Measurements from ENCODE around the gene SMIM14.
"Not testable (repeated sequence)": the region's sequence is repeated elsewhere in the genome, so short reads cannot be mapped to it uniquely, and the experiment has no call there.

SMIM14 gene

DNA sequence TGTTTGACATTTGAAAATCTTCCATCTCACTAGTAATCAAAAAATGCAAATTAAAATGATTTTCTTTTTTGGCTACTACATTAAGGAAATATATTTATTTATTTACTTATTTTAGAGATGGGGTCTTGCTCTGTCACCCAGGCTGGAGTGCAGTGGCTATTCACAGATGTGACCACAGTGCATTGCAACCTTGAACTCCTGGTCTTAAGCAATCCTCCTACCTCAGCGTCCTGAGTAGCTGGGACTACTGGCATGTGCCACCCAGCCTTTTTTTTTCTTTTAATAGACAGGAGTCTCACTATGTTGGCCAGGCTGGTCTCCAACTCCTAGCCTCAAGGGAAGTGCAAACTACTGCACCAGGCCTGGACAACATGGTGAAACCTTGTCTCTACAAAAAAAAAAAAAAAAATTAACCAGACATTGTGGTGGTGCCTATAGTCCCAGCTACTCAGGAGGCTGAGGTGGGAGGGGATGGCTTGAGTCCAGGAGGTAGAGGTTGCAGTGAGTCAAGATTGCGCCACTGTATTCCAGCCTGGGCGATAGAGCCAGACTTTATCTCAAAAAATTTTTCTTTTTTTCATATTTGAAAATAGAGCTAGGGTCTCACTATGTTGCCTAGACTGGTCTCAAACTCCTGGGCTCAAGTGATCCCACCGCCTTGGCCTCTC is 4.4 kb upstream of the SMIM14 start:
- no peak for DNase-seq

DNA sequence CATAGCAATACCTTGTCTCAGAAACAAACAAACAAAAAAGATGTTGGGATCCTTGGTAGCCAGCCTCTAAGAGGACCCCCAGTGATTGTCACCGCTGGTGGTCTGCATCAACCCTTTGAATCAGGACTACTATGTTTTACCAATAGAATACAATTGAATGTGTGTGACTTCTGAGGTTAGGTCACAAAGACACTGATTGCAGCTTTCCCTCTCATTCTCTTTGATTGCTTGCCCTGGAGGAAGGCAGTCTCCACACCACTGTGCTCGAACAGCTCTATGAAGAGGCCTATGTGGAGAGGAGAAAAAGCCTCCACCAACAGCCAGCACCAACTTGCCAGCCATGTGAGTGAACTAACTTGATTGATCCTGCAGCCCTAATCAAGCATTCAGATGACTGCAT is 2.8 kb upstream of the SMIM14 start:
- no peak for DNase-seq

DNA sequence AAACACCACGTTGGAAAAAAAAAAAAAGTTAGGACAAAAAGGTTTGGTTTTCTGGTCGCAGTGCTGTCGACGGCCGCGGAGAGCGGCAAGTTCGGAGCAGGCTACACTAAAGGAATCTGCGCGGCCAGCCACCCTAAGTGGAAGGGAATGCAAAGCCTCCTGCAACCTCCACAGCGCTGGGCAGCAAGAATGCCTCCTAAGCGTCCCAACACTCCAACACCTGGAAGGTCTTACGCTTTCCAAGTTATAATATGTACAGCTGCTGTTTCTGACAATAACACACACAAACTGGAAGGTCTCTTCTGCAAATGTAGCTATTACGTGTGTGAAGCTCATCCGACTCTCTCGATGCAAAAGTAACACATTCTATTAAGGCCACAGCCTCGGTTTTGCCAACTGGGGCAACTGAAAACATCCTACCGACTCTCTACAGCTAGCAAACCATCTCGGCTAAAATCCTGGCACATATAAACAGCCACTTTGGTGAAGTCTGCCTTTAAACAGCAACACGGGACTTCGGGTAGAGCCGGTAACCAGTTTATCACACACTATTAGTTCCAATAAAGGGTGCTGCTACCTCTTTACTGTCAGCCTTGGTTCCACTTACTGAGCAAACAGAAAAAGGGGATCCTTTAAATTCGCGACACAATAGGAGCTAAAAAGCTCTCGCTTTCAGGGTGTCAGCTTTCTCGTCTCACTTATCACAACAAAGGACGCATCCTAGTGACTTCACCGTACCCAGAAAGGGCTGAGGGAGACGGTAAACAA is 895 bp downstream of the SMIM14 start:
- DNase-seq, result peak; percentile 84

DNA sequence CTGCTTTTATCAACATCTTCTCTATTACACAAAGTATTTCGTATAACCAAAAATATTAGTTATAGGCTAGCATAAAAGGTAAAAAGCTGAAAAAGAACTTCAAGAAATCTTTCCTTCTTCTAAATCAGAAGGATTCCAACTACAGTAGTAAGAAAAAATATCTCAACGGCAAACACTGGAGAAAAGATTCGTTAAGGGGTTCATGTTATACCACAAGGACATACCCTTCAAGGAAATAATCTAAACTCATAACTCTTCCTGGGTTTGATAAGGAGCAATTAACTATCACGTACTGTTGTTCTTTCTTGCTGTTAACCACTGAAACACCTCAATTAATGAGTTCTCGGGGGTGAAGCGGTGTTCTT is 1.5 kb downstream of the SMIM14 start:
- DNase-seq, result no peak

DNA sequence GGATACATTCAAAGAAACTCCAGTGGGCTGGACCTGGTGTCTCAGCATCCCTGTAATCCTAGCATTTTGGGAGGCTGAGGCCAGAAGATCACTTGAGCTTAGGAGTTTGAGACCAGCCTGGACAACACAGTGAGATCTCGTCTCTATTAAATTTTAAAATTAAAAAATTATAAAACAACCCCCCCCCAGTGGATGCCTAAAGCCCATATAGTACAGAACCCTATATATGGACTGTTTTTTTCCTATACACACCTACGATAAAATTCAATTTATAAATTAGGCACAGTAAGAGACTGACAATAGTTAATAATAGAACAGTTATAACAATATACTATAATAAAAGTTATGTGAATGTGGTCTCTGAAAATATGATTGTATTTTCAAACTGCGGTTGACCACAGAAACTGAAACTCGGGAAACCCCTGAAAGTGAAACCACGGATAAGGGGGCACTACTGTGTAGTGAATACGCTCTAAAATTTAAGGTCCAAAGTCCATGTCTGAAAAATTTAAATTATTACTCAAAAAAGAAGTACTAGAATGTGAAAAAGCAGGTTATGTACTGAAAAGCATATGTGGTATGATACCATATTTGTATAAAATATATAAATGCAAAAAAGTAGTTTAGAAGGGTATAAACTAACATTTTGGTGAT is 2.0 kb downstream of the SMIM14 start:
- no peak for DNase-seq

DNA sequence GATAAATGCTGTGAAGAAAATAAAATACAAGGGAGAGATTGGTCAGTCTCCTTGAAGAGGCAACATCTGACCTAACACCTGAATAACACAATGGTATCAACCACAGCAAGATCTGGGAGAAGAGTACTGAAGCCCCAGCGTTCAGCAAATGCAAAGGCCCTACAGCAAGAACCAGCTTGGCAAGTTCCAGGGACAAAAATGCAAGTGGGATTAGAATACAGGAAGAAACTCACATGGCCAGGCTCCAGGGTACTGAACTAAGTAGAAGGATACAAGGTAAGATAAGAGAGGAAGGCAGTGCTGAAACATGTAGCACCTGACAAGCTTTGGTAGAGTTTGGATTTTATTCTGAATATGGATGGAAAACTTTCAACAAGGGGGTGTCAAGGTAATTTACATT is 3.6 kb downstream of the SMIM14 start:
- peak; percentile 85 for DNase-seq

DNA sequence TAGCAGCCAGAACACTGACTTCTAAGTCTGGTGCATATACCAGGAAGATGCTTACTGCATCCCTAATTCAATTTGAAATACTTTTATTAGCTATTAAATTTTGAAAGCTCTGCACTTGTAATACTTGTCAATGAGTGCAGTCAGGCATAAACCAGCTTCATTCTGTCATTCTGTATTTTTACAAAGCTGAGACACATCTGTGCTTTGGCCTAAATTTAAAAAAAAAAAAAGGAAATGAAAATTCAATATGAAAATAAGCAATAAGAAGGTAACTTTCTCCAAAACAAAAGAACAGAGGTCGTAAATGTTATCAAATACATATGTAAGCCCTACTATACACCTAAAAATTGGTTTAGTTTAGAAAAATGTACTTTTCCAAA is 7.0 kb downstream of the SMIM14 start:
- DNase-seq, result no peak

DNA sequence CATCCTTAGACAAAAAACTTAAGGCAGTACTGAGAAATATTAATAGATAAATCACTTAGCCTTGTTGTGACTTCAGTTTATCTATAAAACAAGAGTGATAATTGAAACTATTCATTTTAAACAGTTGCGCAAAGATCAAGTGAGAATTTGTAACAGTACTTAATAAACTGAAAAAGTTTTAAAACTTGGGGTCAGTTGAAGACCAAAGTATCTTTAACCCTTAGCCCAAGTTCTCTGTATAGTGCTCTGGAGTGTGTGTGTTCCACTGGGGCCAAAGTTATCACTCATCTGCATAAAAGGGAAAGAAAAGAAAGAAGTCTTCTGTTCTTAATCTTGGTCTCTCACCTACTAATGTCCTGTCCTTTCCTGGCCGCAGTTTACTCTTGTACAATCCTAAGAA is 11.3 kb downstream of the SMIM14 start:
- no peak for DNase-seq

DNA sequence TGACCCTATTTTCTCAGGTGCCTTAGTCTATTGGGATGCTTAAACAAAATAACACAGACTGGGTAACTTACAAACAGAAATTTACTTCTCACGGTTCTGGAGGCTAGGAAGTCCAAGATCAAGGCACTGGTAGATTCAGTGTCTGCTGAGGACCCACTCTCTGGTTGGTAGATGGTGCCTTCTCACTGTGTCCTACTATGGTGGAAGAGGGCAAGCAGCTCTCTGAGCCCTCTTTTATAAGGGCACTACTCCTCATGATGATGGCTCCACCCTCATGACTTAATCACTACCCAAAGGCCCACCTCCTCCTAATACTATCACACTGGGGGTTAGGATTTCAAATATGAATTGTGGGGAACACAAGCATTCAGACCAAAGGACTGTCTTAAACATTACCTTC is 11.8 kb downstream of the SMIM14 start:
- no peak for DNase-seq

DNA sequence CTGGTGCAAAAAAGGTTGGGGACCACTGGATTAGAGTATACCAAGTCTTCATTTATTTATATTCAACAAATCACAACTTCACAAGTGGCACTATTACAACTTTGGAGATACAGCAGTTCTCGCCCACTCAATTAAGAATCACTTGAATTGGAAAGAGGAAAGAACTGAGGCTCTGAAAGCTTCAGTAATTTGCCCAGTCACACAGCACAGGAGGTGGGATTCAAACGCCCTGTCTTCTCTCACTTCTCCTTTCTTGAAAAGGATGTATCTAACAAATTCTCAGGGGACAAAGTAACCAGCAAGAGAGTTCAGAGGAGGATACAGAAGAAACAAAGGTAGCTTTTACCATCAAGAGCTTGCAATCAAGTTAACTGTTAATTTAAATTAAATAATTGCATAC is 12.4 kb downstream of the SMIM14 start:
- DNase-seq, result no peak

DNA sequence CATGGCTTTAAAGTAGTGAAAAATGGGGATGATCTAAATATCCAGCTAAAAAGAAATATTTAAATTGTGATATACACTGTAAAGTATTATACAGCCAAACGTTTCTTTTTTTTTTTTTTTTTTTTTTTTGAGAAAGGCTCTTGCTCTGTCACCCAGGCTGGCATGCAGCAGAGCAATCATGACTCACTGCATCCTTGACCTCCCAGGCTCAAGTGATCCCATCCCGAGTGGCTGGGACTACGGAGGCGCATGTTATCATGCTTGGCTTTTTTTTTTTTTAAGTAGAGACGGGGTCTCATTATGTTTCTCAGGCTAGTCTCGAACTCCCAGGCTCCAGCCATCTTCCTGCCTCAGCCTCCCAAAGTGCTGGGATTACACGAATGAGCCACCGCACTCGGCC is 17.1 kb downstream of the SMIM14 start:
- peak; percentile 96 for DNase-seq

DNA sequence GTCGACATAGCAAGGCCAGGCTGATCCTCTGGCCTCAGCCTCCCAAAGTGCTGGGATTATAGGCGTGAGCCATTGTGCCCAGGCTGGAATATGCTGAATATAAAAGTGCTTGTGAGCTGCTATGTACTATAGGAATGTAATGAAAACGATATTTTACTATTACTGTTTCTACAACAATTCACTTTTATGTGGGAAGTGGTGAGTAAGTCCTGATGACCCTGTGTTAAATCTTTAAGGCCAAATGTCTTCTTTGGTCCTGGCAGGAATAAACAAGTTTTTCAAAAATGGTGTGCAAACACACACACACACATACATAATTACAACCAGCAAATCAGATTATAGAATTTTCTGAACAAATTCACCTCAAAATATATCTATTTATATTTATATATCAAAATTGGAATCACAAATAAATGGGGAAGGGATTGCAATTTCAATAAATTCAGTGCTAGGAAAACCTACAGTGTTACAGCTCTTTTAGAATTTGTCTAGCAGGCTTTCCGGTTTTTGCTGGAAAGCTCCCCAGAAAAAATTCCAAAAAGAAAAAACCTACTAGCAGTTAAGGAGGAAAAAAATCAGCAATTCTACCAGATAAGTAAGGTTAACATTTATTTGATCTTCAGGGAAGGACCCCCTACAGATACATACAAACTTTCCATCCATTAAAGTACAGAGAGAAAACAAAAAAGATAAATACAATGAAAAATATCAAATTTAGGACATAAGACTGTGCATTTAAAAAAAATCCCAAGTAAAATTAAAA is 17.9 kb downstream of the SMIM14 start:
- no peak for DNase-seq

DNA sequence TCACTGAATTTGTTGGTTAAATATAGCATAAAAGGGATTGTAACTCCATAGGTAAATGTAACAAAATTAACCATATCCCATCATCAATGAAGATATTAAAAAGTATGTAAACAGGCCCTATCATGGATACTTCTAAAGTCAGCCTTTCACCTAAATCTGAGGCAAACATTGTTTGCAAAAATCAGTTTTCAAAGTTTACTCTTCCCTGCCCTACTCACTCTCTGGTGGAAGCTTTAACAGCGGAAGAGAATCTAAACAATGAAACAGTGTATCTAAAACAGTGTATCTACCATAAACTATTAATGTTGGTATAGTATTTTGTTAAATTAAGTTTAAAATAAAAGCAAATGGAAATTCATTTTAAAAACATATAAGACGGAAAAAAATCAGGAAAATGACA is 21.1 kb downstream of the SMIM14 start:
- DNase-seq, result no peak

DNA sequence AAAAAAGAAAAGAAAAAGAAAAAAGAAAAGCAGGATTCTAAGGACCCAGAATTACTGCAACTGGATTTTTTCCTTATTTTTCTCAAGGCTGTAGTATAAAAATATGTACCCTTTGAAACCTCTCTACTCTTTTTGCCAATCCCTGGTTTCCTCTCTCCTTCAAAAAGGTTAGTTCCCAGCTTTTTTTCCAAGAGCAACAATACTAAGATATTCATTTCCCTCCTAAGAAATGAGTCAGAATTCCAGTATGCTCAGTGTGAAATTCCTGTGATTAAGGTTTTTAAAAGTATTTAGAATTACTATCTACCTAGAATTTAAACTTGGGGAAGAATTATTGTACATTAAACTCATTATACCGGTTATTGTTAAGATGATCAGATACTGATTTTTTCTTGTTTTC is 22.0 kb downstream of the SMIM14 start:
- DNase-seq, result no peak

DNA sequence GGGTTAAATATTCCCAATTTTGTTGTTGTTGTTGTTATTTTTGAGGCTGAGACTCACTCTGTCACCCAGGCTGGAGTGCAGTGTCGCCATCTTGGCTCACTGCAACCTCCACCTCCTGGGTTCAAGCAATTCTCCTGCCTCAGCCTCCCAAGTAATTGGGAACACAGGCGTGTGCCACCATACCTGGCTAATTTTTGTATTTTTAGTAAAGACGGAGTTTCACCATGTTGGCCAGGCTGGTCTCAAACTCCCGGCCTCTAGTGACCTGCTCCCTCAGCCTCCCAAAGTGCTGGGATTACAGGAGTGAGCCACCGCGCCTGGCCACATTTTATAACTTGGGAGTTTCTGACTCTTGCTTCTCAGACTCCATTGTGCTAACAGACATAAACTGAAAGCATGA is 22.6 kb downstream of the SMIM14 start:
- DNase-seq, result not testable (repeated sequence)

DNA sequence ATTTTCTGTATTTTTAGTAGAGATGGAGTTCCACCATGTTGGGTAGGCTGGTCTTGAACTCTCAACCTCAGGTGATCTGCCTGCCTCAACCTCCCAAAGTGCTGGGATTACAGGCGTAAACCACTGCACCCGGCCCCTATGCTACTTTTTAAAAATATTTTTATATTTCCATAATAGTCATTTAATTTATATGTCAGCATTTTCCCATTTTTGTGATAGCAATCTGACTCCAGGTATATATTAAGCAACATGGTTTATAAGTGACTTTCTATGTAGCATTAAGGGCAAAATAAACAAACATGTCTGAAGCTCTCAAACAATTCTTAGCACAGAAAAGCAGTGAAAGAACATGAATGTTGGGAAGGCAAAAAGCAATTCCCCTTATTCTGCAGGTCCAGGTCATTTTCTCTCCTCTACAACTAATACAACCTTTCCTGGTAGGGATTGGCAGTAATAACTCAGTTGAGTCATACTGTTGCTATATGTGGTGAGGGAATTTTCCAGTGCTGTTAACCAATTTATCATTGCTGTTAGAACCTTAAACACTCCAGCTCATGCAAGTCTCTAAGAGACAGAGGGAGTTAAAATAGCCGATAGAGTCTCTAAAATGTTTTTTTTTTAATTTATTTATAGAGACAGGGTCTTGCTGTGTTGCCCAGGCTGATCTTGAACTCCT is 24.0 kb downstream of the SMIM14 start:
- no peak for DNase-seq

DNA sequence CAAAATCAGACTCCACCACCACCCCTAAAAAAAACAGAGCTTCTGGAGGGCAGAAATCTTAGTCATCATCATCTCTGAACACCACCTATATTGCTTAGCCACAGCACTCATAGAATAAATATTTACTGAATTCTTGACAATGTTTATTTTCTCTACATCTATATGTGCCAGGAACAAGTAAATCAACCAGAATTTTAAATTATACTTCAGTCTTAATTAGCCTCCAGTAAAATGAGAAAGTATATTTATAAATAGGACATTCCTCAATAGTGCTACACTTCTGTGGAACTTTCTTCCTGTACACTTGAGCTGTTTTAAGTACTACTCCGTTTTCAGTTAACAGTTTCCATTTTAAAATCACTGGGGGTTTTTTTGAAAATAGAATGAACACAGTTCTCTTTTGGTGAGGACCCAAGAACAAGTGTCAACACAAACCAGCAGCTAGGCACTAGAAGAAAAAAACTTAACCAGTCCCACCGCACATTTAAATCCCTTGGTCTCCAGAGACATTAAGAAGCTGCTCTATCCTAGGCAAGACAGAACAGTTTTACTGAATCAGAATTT is 25.5 kb downstream of the SMIM14 start:
- DNase-seq, result no peak

DNA sequence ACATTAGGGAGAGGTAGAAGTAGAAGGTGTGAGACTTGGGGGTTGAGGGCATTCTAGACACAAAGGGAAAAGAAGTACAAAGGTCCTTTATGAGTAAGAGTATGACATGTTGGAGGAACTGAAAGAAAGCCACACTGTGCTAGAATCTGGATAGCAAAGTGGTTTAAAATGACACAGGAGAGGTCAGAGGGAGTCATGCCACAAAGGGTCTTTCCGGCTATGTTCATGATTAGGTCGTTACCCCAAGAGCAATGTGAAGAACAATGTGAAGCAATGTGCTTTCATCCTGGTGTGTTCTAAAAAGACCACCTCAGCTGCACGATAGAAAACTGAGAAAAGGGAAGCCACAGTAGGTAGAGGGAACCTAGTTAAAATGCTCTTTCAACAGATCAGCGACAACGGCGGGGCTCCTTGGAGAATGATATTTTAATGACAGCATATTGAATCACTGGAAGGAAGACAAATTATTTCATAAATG is 29.2 kb downstream of the SMIM14 start:
- DNase-seq, result no peak

DNA sequence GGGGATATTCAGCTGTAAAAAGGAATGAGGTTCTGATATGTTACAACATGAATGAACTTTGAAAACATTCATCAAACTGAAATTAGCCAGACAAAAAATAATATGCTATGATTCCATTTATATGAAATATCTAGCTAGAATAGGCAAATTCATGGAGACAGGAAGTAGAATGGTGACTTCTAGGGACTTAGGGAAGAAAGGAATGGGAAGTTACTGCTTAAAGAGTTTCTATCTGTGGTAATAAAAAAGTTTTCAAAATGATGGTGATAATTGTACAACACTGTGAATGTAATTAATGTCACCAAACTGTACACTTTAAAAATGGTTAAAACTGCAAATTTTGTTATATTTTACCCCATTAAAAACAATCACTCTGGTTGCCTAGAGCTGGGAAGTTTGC is 30.2 kb downstream of the SMIM14 start:
- no peak for DNase-seq

DNA sequence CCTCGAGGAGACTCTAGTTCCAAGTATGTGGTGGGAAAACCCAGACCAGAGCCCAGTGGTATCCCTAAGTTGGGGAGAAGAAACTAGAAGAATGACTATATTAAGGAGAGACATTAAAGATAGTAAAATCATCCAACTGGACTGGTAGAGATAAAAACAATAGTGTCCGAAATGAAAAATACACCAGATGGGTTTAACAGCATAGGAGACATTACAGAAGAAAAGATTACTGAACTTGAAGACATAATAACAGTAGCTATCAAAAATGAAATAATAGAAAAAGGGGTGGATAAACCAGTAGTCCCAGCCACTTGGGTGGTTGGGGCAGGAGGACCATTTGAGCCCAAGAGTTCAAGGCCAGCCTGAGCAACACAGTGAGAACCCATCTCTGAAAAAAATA is 31.9 kb downstream of the SMIM14 start:
- DNase-seq, result no peak

DNA sequence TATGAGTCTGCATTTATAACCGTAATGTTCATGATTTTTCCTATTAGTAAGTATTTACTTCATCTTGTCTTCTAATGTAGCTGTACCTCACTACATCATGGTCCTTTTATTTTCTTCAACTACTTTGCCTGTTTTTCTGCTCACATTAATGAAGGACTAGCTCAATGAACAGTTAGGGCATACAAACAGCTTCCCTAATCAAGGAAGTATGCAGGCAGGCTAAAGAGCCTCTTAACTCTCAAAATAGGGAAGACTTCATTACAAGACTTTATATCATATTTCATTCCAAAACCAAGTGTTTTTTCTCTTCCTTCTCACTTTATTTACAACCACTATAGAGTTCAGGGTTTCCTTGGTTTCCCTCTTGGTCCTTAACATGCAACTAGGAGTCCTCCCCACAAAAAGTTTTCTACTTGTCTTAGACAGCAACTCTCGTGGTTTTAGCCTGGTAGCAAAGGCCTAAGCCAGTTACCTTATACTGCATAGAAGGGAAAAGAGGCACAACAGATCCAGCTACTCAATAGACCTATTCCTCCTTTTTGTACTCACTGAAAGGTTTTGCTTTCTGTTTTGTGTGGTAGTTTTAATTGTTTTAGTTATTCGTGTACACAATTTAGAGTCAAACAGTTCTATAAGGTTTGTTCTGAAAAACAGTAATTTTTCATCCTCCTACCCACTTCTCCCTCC is 40.8 kb downstream of the SMIM14 start:
- DNase-seq, result no peak

DNA sequence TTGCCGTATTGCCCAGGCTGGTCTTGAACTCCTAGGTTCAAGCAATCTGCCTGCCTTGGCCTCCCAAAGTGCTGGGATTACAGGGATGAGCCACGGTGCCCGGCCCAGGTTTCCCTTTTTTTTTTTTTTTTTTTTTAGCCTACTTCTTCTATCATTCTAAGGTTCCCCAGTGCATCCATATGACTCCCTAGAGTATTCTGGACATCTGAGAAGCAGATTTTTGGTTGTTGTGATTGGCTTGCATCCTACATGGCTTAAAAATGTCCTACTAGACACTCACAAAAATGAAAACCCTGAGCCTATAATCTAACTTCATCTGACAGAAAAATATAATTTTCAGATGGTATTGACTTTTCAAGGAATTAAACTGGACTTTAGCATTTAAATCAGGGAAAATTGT is 41.7 kb downstream of the SMIM14 start:
- no peak for DNase-seq
